ENCODE data around the gene UIMC1. TPM values are rescaled to one million over a fixed set of nuclear protein-coding genes. Genes with fewer than 3 reads are reported as not detected.

The UIMC1 gene
- total RNA-seq, 1 experiment from 2014 or later: 53.0 TPM

- no peak for TF ChIP-seq CTCF (conservative IDR thresholded peaks at IDR 0.05)
- H3K23me2 ChIP-seq (ENCODE audit: insufficient read length, low read depth, low read length, poor library complexity, severe bottlenecking): no peaks in the 10 kb centered on the region
- no peaks in the 10 kb centered on the region for H3K27me3 ChIP-seq (ENCODE audit: insufficient read depth, low read length)
- Mint-ChIP-seq H3K27ac (peak overlapping the region; percentile 40 to 87 (median 61); a peak in 4 of 7 replicates), H3K4me1 (peaks cover 19 to 21% of the 10 kb centered on the region in 2 experiments), H3K36me3 (ENCODE audit: insufficient read depth in 1 of 3, low read depth in 3 of 3) (peaks cover 17 to 53% (median 34%) of the 10 kb centered on the region in 3 experiments), H3K9me3 (peaks cover 0 to 2% of the 10 kb centered on the region in 2 experiments; a peak in 1 of 5 replicates), H3K4me3 (no peak overlapping the region), H3K27me3 (ENCODE audit: low read depth) (no peaks in the 10 kb centered on the region)
- no peak overlapping the region for H3K9ac ChIP-seq (ENCODE audit: extremely low read depth, insufficient read length, low read length)
- H2BK20ac ChIP-seq (ENCODE audit: low read depth, low read length, poor library complexity, severe bottlenecking): no peak overlapping the region
- H3K4me2 ChIP-seq (ENCODE audit: insufficient read depth, insufficient read length, low read length): no peak overlapping the region
- H3K79me2 ChIP-seq (ENCODE audit: insufficient read depth, low read length): no peaks in the 10 kb centered on the region
- DNase-seq: no peak
- H4K8ac ChIP-seq (replicated peaks; ENCODE audit: insufficient read length, low read depth, low read length): no peak overlapping the region
- no CpG with 5 or more reads among the region's 1 CpG for WGBS (ENCODE audit: extremely low coverage, insufficient read length, low lambda C conversion rate)
- no peak overlapping the region for H2BK15ac ChIP-seq (ENCODE audit: low read depth, low read length)
- H3T11ph ChIP-seq (ENCODE audit: low read length): no peak overlapping the region
- H2BK12ac ChIP-seq (ENCODE audit: insufficient read length, low read depth, low read length): no peak overlapping the region
- no peaks in the 10 kb centered on the region for H4K20me1 ChIP-seq (ENCODE audit: control insufficient read depth, insufficient read depth, insufficient read length)
- no peak overlapping the region for H4K91ac ChIP-seq (ENCODE audit: insufficient read length, low read depth, low read length)
- no peak overlapping the region for H2BK120ac ChIP-seq (ENCODE audit: low read depth, low read length, poor library complexity, severe bottlenecking)
- no peak overlapping the region for H3K23ac ChIP-seq (ENCODE audit: insufficient read length, low read depth, low read length)
- H4K5ac ChIP-seq (ENCODE audit: insufficient read length, low read depth, low read length): no peak overlapping the region
- no peak overlapping the region for H3K27ac ChIP-seq (ENCODE audit: insufficient read length, low read depth, low read length)
- peaks cover 3% of the 10 kb centered on the region; the same call in 1 of the 2 replicates for H3K4me1 ChIP-seq (ENCODE audit: insufficient read depth, low read length)
- H3K56ac ChIP-seq (ENCODE audit: insufficient read length, low read depth, low read length): no peak overlapping the region
- H3K14ac ChIP-seq (ENCODE audit: insufficient read depth, low read length): no peak overlapping the region
- no peak overlapping the region for H2AFZ ChIP-seq (ENCODE audit: low read length)
- no peak overlapping the region for H2AK5ac ChIP-seq (ENCODE audit: insufficient read length, low read length)
- no peak overlapping the region for H3K18ac ChIP-seq (ENCODE audit: insufficient read length, low read depth, low read length)
- no peak overlapping the region for H2BK5ac ChIP-seq (ENCODE audit: insufficient read length, low read length)
- H3K4ac ChIP-seq (ENCODE audit: low read depth, low read length): no peak overlapping the region
- H3K9me3 ChIP-seq (ENCODE audit: control insufficient read depth, low read depth, low read length): no peaks in the 10 kb centered on the region
- no peaks in the 10 kb centered on the region for H3K79me1 ChIP-seq (ENCODE audit: insufficient read depth, low read depth, low read length, poor library complexity, severe bottlenecking)
Observed at GRCh38 chr5:176938472-176938871, 68.1 kb downstream of the UIMC1 start.

Measured in H9 (cell line).